ENCODE results near the gene ATP2B3. TPM values are rescaled to one million over a fixed set of nuclear protein-coding genes. Genes with fewer than 3 reads are reported as not detected.

ATP2B3 gene
- total and polyA plus RNA-seq, 10 of the 15 experiments (the other 5 are each of a cell fraction or from before 2014, with no cell fraction given): 0.01 TPM; not detected in 9

DNA sequence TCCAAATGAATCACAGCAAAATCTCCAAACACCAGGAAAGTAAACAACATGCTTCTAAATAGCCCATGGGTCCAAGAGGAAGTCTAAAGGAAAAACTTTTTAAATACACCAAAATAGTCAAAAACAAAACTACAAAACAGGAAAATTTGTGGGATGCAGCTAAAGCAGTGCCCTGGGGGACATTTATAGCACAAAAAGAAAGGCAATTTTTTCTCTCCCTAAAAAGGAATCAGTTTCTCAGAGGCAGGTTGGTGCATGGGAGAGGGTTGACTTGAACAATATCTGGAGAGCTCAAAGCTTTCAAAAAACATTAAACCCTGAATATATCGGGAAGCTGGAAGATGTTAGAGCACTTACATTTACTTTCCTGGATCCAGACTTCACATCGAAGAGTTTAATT lies 113.9 kb downstream of the ATP2B3 start:
- in situ Hi-C loops (cut with MboI) (no loop called here), intact Hi-C loops (cut with micrococcal nuclease; ENCODE audit: unreplicated experiment) (no loop called here)
- 0 out of 4 replicates have a peak, but pooled peaks cover 0 to 2% of the 10 kb centered on the region in 2 experiments for H3K27me3 ChIP-seq (replicated peaks in 1 of 2; ENCODE audit: control insufficient read depth in 2 of 2, insufficient read depth in 2 of 2, low read length in 1 of 2)
- H3K4me1 ChIP-seq (ENCODE audit: control insufficient read depth, insufficient read depth, low read length): no peaks in the 10 kb centered on the region
- ATAC-seq (no peak), DNase-seq (ENCODE audit: low read depth, low spot score) (no peak), FAIRE-seq (no peak)
- ChIA-PET CTCF (interaction anchor here (0.8 to 2.2 kb wide), 6 partner anchors 15 to 92 kb away, joined by 3 to 7 read pairs (median 4); partner anchors contain the start of gene DUSP9), POLR2A (no interaction called here), SMC1A (ENCODE audit: uncharacterized antibody, unreplicated experiment) (no interaction called here), RAD21 (ENCODE audit: unreplicated experiment) (no interaction called here)
- no peak overlapping the region for H3K4me3 ChIP-seq
- H3K9ac ChIP-seq (ENCODE audit: control insufficient read depth, insufficient read depth, low read length): no peak overlapping the region
- WGBS (ENCODE audit: insufficient coverage, insufficient replicate concordance, low lambda C conversion rate, missing lambda C conversion rate): 19% methylated on average over 2 of the region's 2 CpGs
- TF ChIP-seq, protein P1, sequence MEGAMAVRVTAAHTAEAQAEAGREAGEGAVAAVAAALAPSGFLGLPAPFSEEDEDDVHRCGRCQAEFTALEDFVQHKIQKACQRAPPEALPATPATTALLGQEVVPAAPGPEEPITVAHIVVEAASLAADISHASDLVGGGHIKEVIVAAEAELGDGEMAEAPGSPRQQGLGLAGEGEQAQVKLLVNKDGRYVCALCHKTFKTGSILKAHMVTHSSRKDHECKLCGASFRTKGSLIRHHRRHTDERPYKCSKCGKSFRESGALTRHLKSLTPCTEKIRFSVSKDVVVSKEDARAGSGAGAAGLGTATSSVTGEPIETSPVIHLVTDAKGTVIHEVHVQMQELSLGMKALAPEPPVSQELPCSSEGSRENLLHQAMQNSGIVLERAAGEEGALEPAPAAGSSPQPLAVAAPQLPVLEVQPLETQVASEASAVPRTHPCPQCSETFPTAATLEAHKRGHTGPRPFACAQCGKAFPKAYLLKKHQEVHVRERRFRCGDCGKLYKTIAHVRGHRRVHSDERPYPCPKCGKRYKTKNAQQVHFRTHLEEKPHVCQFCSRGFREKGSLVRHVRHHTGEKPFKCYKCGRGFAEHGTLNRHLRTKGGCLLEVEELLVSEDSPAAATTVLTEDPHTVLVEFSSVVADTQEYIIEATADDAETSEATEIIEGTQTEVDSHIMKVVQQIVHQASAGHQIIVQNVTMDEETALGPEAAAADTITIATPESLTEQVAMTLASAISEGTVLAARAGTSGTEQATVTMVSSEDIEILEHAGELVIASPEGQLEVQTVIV (IDR thresholded peaks at IDR 0.05; ENCODE audit: borderline replicate concordance, partially characterized antibody): no peak
- TF ChIP-seq FOS (IDR thresholded peaks at IDR 0.05; ENCODE audit: borderline replicate concordance, extremely low read depth, insufficient read length) (no peak), BMI1 (IDR thresholded peaks at IDR 0.05; ENCODE audit: borderline replicate concordance) (no peak), ZBED1 (IDR thresholded peaks at IDR 0.05; ENCODE audit: borderline replicate concordance) (no peak), EP300 (IDR thresholded peaks at IDR 0.05; ENCODE audit: borderline replicate concordance in 1 of 2, control insufficient read depth in 1 of 2, low read depth in 2 of 2, low read length in 2 of 2) (no peak), YY1 (IDR thresholded peaks at IDR 0.05; ENCODE audit: low read depth, low read length) (no peak), RCOR1 (conservative IDR thresholded peaks at IDR 0.05; ENCODE audit: low read depth, low read length) (no peak), MEF2B (IDR thresholded peaks at IDR 0.05; ENCODE audit: partially characterized antibody, poor library complexity, severe bottlenecking) (no peak), KDM1A (IDR thresholded peaks at IDR 0.05; ENCODE audit: borderline replicate concordance) (no peak), CHD2 (IDR thresholded peaks at IDR 0.05; ENCODE audit: borderline replicate concordance, low read depth, low read length) (no peak), CBX5 (IDR thresholded peaks at IDR 0.05; ENCODE audit: low read depth) (no peak), DPF2 (IDR thresholded peaks at IDR 0.05) (no peak), NRF1 (conservative IDR thresholded peaks at IDR 0.05; ENCODE audit: low read depth, low read length) (no peak), FOXK2 (IDR thresholded peaks at IDR 0.05) (no peak)
- TF ChIP-seq, protein P2, sequence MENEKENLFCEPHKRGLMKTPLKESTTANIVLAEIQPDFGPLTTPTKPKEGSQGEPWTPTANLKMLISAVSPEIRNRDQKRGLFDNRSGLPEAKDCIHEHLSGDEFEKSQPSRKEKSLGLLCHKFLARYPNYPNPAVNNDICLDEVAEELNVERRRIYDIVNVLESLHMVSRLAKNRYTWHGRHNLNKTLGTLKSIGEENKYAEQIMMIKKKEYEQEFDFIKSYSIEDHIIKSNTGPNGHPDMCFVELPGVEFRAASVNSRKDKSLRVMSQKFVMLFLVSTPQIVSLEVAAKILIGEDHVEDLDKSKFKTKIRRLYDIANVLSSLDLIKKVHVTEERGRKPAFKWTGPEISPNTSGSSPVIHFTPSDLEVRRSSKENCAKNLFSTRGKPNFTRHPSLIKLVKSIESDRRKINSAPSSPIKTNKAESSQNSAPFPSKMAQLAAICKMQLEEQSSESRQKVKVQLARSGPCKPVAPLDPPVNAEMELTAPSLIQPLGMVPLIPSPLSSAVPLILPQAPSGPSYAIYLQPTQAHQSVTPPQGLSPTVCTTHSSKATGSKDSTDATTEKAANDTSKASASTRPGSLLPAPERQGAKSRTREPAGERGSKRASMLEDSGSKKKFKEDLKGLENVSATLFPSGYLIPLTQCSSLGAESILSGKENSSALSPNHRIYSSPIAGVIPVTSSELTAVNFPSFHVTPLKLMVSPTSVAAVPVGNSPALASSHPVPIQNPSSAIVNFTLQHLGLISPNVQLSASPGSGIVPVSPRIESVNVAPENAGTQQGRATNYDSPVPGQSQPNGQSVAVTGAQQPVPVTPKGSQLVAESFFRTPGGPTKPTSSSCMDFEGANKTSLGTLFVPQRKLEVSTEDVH (IDR thresholded peaks at IDR 0.05; ENCODE audit: low read depth, partially characterized antibody): no peak
- H3K36me3 ChIP-seq (ENCODE audit: control insufficient read depth in 2 of 2, insufficient read depth in 2 of 2, low read length in 1 of 2): no peaks in the 10 kb centered on the region
- no peak overlapping the region for H3K4me2 ChIP-seq (ENCODE audit: control insufficient read depth, insufficient read depth)
- H4K20me1 ChIP-seq (ENCODE audit: control insufficient read depth, insufficient read depth): no peaks in the 10 kb centered on the region
- no TSS peak for BruUV-seq (replicated peaks)
- no peak overlapping the region for H3K27ac ChIP-seq (ENCODE audit: control insufficient read depth, insufficient read depth)
- no peaks in the 10 kb centered on the region for H3K79me2 ChIP-seq (ENCODE audit: control insufficient read depth, insufficient read depth, low read length)
- no peak overlapping the region for H2AFZ ChIP-seq (ENCODE audit: control insufficient read depth, low read depth, low read length)
- H3K9me3 ChIP-seq (replicated peaks; ENCODE audit: control insufficient read depth, insufficient read depth, low read length): no peaks in the 10 kb centered on the region; the same call in 2 of the 3 replicates

All from GM12878 (cell line).